GM19468 (cell line): ENCODE data around the gene FBXO28.

ENCODE experiments used
- ATAC-seq: cut with Tn5 transposase; IDR thresholded peaks from one replicate; pipeline ENCODE4 v1.9.1; 2021; ENCODE audit warnings: mild to moderate bottlenecking, moderate library complexity, moderate number of reproducible peaks; ENCODE audit not compliant: unreplicated experiment; ENCODE audit errors: extremely low read depth

Gene FBXO28

DNA sequence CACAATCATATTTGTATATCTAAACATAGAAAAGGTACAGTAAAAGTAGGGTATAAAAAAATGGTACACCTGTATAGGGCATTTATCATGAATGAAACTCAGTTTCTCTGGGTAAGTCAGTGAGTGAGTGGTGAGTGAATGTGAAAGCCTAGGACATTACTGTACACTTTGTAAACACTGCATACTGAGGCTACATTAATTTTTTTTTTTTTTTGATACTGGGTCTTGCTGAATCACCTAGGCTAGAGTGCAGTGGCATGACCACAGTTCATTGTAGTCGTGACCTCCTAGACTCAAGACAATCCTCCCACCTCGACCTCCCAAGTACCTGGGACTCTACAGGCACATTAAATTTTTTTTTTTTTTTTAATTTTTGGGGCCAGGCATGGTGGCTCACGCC, 27.8 kb downstream of the FBXO28 start:
- ATAC-seq, result no peak

DNA sequence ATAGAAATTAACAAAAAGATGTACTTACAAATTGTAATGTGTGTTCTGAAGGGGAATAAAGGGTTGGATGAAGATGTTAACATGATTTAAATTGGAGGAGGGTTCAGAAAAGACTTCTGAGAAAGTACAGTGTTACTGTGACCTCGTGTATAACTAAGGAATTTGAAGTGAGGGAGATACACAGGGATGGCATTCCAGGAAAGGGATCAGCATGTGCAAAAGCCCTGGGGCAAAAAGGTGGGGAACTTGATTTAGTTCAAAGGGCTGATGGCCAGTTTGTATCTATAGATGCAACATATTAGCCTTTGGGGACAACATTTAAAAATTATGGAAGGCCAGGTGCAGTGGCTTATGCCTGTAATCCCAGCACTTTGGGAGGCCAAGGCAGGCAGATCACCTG, 35.8 kb downstream of the FBXO28 start:
- no peak for ATAC-seq

DNA sequence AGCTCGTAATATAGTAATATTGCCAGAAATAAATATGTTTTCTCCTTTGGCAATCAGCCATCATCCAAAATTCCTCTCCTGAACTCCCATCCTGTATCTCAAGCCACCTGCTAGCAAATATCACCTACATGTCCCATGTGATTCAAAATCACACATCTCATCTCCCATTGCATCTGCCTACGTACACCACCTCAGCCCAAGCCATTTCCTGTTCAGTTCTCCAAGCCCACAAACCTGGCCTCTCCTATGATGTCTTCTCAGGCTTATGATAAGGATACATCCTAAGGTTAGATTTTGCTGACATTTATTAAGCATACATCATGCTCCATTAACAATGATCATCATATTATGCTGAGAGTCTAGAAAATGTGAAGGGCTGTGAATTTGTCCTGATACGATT, 37.2 kb downstream of the FBXO28 start:
- ATAC-seq, result no peak

DNA sequence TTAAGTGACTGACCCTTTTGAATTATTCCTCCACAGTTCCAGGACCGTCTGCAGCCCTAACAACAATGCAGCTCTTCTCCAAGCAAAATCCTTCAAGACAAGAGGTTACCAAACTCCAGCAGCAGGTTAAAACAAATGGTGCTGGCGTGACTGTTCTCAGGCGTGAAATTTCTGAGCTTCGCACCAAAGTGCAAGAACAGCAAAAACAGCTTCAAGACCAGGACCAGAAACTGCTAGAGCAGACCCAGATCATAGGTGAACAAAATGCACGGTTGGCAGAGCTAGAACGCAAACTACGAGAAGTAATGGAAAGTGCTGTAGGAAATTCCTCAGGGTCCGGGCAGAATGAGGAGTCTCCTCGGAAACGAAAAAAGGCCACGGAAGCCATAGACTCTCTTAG, 43.4 kb downstream of the FBXO28 start:
- no peak for ATAC-seq

DNA sequence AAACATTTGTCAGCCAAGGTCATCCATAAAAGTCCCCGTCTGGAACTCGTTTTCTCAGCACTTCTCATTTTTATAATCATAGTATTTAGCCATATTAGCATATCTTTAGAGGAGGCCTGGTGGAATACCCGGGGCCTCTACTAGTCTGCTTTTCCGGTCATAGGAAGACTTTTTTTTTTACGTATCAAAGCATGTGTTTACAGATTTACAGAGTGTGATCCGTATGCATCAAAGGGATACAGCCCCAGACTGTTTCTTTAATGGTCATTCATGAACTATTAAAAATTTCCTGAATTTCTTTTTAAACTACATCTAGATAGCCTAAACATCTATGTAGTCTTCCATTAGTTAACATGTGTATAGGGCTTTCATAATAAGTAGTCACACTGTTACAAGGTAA, 45.6 kb downstream of the FBXO28 start:
- ATAC-seq, result no peak

DNA sequence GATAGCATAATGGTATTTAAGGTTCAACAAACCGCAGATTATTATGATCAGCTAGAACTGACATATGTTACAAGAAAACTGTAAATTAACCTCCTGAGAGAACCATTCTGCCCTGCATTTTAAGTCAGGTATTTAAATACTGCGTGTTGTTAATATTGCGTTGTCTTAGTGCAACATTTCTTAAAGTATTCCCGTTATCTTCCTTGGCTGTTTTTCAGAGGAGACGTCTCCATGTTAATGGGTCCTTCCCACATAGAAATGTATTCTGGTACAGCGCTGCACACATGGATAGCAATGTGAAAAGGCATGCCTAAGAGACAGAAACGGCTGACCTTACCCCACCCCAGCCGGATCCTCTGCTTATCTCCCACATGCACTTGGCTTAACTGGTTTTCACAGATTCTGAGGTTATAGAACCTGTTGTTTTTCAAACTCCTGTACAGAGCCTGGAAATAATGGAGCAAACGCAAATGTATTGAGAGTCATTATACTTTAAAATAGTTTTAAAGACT, 46.3 kb downstream of the FBXO28 start:
- no peak for ATAC-seq

DNA sequence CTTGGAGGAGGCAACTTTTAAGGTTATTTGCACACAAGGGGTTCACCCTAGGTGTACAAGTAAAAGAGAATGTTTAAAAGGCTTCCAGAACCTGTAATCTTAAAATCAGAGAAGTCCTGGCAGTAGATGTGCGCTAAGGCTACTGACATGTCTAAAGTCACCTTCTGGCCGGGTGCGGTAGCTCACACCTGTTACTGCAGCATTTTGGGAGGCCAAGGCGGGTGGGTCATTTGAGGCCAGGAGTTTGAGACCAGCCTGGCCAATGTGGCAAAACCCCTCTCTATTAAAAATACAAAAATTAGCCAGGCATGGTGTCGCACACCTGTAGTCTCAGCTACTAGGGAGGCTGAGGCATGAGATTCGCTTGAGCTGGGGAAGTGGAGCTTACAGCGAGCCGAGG, 48.9 kb downstream of the FBXO28 start:
- ATAC-seq, result no peak

DNA sequence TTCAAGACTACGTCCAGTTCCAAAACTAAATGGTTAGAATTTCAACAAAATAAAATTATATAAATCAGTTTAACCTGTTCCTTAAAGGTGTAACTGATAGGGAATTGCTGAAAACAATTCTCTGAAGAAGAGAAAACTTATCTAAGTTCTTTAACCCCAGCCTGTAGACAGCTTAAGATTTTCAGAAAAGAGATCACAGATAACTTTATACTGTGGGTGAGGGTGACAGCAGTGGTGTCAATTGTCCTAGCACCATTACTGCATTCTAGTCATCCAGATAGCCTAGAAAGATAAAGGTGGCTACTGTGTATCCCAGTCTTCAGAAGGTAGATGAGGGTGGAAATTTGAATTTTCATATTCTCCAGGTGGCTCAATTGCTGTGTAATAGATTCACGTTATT, 49.4 kb downstream of the FBXO28 start:
- ATAC-seq, result no peak

DNA sequence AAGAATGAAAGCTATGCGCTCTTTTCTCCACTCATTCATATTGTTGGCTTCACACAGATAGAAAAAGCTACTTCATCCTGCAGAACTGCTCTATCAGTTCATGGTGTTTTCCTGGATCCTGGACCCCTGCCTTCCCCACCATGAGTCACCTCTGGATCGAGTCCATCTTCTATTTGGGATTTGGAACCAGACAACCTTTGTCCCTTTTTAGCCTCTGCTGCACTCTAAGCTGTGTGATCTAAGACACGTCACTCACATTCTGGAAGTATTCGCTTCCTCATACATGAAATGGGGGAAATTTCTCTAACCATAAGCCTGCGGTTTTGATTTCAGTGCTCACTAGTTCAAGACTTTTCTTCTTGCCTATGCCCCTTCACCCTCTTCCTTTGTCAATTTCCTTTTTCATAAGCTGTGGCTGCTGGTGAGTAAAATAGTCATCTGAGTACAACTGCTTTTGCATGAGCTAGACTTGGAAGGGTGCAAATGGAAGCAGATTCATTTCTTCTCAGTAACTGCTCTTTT, 55.0 kb downstream of the FBXO28 start:
- peak; percentile 65 for ATAC-seq

DNA sequence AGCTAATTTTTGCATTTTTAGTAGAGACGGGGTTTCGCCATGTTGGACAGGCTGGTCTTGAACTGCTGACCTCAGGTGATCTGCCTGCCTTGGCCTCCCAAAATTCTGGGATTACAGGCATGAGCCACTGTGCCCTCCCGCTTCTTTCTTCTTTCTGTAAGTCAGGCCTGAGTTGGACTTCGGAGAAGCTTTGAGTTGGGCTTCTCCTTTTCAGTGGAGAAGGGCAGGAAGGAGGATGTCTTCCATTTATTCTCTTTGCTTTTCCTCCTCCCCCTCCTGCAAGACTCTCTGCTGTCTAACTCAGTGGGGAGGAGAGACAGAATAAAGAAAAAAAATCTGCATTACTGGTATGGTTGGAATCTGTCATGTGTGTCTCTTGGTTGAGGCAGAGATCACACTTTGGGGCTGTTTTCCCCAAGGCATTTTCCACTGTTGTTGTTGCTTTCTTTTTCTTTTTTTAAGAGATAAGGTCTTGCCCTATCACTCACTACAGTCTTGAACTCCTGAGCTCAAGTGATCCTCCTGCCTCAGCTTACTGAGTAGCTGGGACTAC, 55.9 kb downstream of the FBXO28 start:
- ATAC-seq, result no peak

DNA sequence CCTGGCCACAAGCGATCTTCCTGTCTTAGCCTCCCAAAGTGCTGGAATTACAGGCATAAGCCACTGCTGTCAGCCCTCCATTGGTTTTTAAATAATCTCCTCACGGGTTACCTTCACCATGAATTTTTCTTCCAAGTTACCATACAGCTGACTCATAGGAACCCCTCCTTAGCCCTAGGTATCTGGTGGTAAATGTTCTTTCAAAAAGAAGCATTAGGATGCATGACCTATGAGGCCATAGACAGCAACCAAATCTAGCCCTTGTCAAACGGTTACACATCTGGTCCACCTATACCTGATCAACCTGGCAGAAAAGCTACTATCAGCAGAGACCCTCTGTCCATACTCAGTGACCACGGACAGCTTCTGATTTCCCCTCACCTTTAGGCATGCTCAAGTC, 56.4 kb downstream of the FBXO28 start:
- no peak for ATAC-seq

DNA sequence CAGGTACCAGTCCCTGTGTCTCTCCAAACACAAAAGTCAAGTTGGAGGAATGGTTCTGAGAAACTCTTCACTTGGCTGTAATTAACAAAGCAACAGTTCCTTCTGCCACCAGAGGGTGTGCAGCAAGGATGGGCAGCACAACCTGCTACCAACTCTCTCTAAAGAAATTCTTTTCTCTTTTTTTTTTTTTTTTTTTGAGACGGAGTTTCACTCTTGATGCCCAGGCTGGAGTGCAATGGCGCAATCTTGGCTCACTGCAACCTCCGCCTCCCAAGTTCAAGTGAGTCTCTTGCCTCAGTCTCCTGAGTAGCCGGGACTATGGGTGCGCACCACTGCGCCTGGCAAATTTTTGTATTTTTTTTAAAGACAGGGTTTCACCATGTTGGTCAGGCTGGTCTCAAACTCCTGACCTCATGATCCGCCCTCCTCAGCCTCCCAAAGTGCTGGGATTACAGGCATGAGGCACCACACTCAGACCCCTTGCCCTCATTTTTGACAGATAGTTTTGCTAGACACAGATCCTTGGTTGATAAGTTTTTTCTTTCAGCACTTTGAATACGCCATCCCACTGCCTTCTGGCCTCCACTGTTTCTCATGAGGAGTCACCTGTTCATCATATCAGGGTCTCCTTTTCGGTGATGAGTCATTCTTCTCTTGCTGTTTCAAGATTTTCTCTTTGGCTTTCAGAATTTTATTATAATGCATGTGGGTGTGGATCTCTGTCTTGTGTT, 57.0 kb downstream of the FBXO28 start:
- ATAC-seq, result no peak

DNA sequence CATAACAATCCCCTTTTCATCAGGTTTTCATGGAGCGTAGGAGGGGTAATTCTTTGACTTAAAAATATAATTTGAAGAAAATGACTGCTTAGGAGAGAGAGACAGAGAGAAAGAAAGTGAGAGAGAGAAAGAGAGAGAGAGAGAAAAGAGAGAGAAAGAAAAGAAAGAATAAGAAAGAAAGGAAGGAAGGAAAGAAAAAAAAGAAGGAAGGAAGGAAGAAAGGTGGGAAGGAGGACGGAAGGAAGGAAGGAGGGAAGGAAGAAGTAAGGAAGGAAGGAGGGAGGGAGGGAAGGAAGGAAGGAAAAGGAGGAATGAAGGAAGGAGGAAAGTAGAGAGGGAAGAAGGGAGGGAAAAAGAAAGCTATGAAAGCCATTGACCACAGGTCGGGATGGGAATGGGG, 58.3 kb downstream of the FBXO28 start:
- no peak for ATAC-seq

DNA sequence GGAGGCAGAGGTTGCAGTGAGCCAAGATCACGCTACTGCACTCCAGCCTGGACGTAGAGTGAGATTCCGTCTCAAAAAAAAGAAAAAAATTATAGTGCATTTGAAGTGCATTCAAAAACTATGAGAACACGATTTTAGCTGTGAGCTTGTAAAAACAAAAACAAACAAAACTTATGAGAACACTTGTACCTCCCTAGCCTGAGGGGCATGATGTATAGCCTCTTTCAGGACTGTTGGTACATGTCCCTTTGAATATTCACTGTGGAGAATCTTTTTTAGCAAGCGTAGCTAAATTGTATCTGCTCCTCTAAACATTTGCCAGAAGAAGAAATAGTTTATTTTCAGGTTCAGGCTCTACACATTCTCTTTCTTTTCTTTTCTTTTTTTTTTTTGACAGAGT, 59.6 kb downstream of the FBXO28 start:
- ATAC-seq, result no peak

DNA sequence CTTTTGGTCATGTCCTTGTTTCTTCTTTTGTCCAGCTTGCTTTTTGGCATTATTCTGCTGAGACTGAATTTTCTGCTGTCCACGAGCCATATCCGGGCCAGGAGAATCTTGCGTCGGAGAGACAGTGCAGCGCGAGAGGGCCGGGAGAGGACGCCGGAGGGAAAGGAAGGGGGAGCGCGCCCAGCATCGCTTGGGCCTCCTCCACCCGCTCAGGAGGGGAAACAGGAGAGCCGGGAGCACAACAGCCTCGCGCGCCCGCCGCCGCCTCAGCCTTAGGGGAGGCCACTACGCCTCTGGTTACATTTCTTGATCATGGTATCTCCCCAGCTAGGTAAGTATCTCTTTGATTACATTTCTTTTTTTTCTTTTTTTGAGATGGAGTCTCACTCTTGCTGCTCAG, 61.7 kb downstream of the FBXO28 start:
- no peak for ATAC-seq

DNA sequence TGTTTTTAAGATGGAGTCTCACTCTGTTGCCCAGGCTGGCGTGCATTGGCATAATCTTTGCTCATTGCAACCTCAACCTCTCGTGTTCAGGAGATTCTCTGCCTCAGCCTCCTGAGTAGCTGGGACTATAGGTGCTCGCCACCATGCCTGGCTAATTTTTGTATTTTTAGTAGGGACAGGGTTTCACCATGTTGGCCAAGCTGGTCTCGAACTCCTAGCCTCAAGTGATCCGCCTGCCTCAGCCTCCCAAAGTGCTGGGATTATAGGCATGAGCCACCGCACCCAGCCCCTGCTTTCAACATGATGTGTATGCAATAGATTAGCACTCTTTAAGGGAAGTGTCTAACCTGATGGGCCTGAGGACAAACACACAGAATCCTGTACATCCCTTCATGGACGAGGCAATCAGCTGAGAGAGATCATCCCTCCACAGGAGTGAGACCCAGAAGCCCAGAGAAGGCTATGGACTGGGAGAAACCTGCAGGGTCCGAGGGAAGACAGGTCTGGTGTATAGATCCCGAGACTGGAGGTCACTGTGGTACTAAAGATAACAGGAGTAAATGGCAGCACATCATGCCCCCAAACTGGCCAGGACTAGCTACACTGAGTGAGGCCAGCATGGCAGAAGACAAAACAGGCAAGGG, 63.6 kb downstream of the FBXO28 start:
- ATAC-seq, result no peak

DNA sequence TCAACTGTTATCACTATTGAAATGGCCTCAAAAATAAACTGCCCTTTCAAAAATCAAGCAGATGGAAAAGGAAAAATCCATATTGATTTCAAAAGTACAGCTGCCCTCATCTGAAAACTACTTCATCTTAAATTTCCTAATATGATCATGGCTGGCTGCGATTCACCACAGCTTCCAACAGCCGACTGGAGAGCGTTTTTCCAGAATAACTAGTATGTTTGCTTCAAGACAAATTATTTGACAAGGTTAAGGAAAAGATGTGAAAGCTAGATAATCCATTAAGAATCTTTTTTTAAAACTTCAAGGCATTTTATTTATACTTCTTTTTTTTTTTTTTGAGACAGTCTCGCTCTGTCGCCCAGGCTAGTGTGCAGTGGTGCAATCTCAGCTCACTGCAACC, 65.0 kb downstream of the FBXO28 start:
- ATAC-seq, result no peak

DNA sequence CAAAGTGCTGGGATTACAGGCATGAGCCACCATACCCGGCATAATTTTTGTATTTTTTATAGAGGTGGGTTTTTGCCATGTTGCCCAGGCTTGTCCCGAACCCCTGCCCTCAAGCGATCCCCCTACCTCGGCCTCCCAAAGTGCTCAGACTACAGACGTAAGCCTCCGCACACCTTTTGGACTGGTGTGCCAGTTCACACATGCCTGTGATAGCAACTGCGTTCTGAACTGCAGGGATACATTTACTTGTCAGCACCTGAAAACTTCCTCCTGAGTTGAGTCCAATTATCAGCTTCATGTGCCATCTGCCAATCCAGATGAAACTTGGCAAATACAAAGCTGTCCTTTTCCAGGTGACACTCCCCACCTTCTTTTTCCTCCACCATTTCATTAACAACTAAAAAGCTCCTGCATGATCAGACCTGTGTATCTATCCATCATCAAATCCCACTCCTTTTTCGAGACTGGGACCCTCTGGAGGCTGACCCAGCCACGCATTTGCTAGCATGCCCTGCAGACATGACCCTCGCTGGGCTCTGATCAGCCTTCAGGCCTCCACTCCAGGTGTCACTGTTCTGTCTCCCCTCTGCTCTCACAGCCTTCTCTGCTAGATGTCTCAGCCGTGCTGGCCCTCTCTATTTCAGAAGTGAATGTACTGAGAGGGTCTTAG, 67.0 kb downstream of the FBXO28 start:
- no peak for ATAC-seq

DNA sequence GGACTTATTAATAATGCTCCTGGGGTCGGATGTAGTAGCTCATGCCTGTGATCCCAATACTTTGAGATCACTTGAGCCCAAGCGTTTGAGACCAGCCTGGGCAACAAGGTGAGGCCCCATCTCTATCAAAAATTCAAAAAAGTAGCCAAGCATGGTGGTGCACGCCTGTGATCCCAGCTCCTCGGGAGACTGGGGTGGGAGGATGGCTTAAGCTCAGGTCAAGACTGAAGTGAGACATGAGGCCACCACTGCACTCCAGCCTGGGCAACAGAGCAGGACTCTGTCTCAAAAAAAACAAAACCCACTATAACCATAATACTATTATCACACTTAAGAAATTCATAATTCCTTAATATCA, 67.5 kb downstream of the FBXO28 start:
- no peak for ATAC-seq

DNA sequence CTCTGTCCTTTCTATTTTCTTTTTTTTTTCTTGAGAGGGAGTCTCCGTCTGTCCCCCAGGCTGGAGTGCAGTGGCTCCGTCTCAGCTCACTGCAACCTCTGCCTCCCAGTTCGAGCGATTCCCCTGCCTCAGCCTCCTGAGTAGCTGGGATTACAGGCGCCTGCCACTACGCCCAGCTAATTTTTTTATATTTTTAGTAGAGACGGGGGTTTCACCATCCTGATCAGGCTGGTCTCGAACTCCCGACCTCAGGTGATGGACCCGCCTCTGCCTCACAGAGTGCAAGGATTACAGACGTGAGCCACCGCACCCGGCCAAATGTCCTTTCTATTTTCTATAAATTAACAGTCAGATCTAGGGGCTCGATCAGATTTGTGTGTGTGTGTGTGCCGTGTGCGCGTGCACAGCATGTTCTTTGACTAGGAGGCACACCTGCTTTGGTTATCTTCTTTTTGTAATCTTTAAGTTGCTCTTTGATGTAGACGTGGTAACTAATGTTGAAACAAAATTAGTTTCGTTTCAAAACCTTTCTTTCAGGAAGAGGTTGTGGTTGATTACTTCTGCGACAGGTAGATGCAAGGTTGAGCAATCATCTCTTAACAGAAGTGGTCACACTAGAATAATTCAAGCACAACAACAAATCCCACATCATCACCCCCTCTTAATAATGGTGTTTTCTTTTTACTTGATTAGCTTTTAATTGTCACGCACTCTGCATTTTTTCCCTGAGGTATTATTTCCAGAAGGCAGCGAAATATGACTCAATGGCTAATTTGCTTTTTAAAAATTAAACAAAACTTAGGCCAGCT, 68.3 kb downstream of the FBXO28 start:
- peak; percentile 45 for ATAC-seq
